GM18526 (cell line): Measurements from ENCODE around the gene EFNA1.

Experiments
- POLR2A ChIP-seq: IDR thresholded peaks from 3 replicates; pipeline ENCODE4 v1.6.1; 2011; ENCODE audit not compliant: insufficient read length; ENCODE audit errors: extremely low read depth

The EFNA1 gene

GRCh38 chr1:155086128-155086741 lies 41.4 kb upstream of the EFNA1 start:
- no peak for TF ChIP-seq POLR2A

GRCh38 chr1:155086856-155087535 lies 40.7 kb upstream of the EFNA1 start:
- TF ChIP-seq POLR2A, result no peak

- TF ChIP-seq POLR2A, result no peak
These were observed 36.3 kb upstream of the EFNA1 start for GRCh38 chr1:155091071-155092051.

GRCh38 chr1:155092131-155092530 lies 35.5 kb upstream of the EFNA1 start:
- TF ChIP-seq POLR2A, result no peak

GRCh38 chr1:155092641-155093040 lies 35.0 kb upstream of the EFNA1 start:
- TF ChIP-seq POLR2A, result no peak

GRCh38 chr1:155093911-155094621 lies 33.6 kb upstream of the EFNA1 start:
- TF ChIP-seq POLR2A, result no peak

- no peak for TF ChIP-seq POLR2A
These were observed 33.1 kb upstream of the EFNA1 start for GRCh38 chr1:155094622-155094948.

- TF ChIP-seq POLR2A, result no peak
These were observed 28.3 kb upstream of the EFNA1 start for GRCh38 chr1:155099331-155099730.

GRCh38 chr1:155103325-155103724 lies 24.4 kb upstream of the EFNA1 start:
- no peak for TF ChIP-seq POLR2A

- TF ChIP-seq POLR2A, result no peak
These were observed 22.8 kb upstream of the EFNA1 start for GRCh38 chr1:155104605-155105534.

GRCh38 chr1:155105604-155106011 lies 22.1 kb upstream of the EFNA1 start:
- no peak for TF ChIP-seq POLR2A

- no peak for TF ChIP-seq POLR2A
These were observed 20.8 kb upstream of the EFNA1 start for GRCh38 chr1:155106862-155107261.

GRCh38 chr1:155107309-155108264 lies 20.1 kb upstream of the EFNA1 start:
- no peak for TF ChIP-seq POLR2A
